Measurements from ENCODE around the gene OR51E1.

OR51E1 gene

GRCh38 chr11:4643682-4644081 lies at the start of gene OR51E1:
Gene OR51E1, plus strand, starts transcription at chr11:4643982. Its CDS starts 8,545 bp downstream, at chr11:4652527.
- DNase-seq (ENCODE audit: low read depth in 2 of 2, low spot score in 1 of 2), result no peak

GRCh38 chr11:4605057-4605456 lies 38.7 kb upstream of the OR51E1 start:
- DNase-seq (ENCODE audit: low read depth in 2 of 2, low spot score in 1 of 2), result no peak

GRCh38 chr11:4606231-4607015 lies 37.4 kb upstream of the OR51E1 start:
- DNase-seq (ENCODE audit: low read depth in 2 of 2, low spot score in 1 of 2), result no peak

GRCh38 chr11:4607096-4607495 lies 36.7 kb upstream of the OR51E1 start:
- no peak for DNase-seq (ENCODE audit: low read depth in 2 of 2, low spot score in 1 of 2)

- DNase-seq (ENCODE audit: low read depth in 2 of 2, low spot score in 1 of 2), result peak; percentile 80 to 87
Observed at GRCh38 chr11:4607781-4608666, 35.8 kb upstream of the OR51E1 start, which contains the start of gene TRIM68. Gene TRIM68, minus strand, starts transcription at chr11:4608231. Its CDS starts 2,727 bp downstream, at chr11:4605504.

- DNase-seq (ENCODE audit: low read depth in 2 of 2, low spot score in 1 of 2), result no peak
Observed at GRCh38 chr11:4610258-4610935, 33.4 kb upstream of the OR51E1 start.

- DNase-seq (ENCODE audit: low read depth in 2 of 2, low spot score in 1 of 2), result no peak
Observed at GRCh38 chr11:4611986-4612385, 31.8 kb upstream of the OR51E1 start.

- DNase-seq (ENCODE audit: low read depth in 2 of 2, low spot score in 1 of 2), result no peak
Observed at GRCh38 chr11:4615856-4616444, 27.8 kb upstream of the OR51E1 start.

- no peak for DNase-seq (ENCODE audit: low read depth in 2 of 2, low spot score in 1 of 2)
Observed at GRCh38 chr11:4619514-4619913, 24.3 kb upstream of the OR51E1 start.

GRCh38 chr11:4626207-4627099 lies 17.3 kb upstream of the OR51E1 start:
- no peak for DNase-seq (ENCODE audit: low read depth in 2 of 2, low spot score in 1 of 2)

- no peak for DNase-seq (ENCODE audit: low read depth in 2 of 2, low spot score in 1 of 2)
Observed at GRCh38 chr11:4636136-4636535, 7.6 kb upstream of the OR51E1 start.

- peak; percentile 25 to 30 for DNase-seq (ENCODE audit: low read depth in 2 of 2, low spot score in 1 of 2)
Observed at GRCh38 chr11:4636962-4637661, 6.7 kb upstream of the OR51E1 start, which contains the start of gene OR51D1. Gene OR51D1, plus strand, starts transcription at chr11:4637477. Its CDS starts 2,314 bp downstream, at chr11:4639791.

GRCh38 chr11:4637662-4638047 lies 6.1 kb upstream of the OR51E1 start:
- no peak for DNase-seq (ENCODE audit: low read depth in 2 of 2, low spot score in 1 of 2)

- no peak for DNase-seq (ENCODE audit: low read depth in 2 of 2, low spot score in 1 of 2)
Observed at GRCh38 chr11:4639931-4640330, 3.9 kb upstream of the OR51E1 start.

- DNase-seq (ENCODE audit: low read depth in 2 of 2, low spot score in 1 of 2), result no peak
Observed at GRCh38 chr11:4641501-4641900, 2.3 kb upstream of the OR51E1 start.

- DNase-seq (ENCODE audit: low read depth in 2 of 2, low spot score in 1 of 2), result no peak
Observed at GRCh38 chr11:4642043-4642442, 1.7 kb upstream of the OR51E1 start.

- DNase-seq (ENCODE audit: low read depth in 2 of 2, low spot score in 1 of 2), result no peak
Observed at GRCh38 chr11:4643076-4643475, 706 bp upstream of the OR51E1 start.

- DNase-seq (ENCODE audit: low read depth in 2 of 2, low spot score in 1 of 2), result no peak
Observed at GRCh38 chr11:4644233-4644632, 451 bp downstream of the OR51E1 start.

GRCh38 chr11:4645974-4646373 lies 2.2 kb downstream of the OR51E1 start:
- no peak for DNase-seq (ENCODE audit: low read depth in 2 of 2, low spot score in 1 of 2)
